ENCODE measurements around the gene P2RY8. TPM values are rescaled to one million over a fixed set of nuclear protein-coding genes. Genes with fewer than 3 reads are reported as not detected.

Gene P2RY8
- total and polyA plus RNA-seq, 10 of the 15 experiments (the other 5 are each of a cell fraction or from before 2014, with no cell fraction given) = 2.0 to 64.4 (median 36.5) TPM

DNA sequence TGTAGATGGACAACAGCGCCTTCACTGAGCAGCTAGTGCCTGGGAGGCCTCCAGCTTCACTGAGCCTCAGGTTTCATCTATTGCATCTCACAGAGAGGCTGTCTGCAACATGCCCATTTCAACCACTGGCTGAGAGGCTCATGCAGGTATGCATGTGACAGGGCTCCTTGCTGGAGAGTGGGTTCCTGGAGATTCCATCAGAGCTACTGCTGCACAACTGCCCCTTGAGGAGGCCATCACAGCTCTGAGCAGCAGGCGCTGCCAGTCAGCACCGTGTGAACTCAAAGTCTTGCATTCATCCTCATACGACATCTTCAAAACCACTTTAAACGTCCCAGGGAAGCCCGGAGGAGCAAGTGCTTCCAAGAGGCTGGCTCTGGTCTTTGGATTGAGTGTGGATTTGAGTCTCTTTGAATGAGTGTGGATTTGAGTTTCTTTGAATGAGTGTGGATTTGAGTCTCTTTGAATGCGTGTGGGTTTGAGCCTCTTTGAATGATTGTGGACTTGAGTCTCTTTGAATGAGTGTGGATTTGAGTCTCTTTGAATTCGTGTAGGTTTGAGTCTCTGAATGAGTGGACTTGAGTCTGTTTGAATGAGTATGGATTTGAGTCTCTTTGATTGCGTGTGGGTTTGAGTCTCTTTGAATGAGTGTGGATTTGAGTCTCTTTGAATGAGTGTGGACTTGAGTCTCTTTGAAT is 8.7 kb downstream of the P2RY8 start:
- no peak overlapping the region for H3K4me3 ChIP-seq
- RAD21 ChIA-PET (ENCODE audit: unreplicated experiment) = no interaction called here
- H3K36me3 ChIP-seq (ENCODE audit: control insufficient read depth in 2 of 2, insufficient read depth in 2 of 2, low read length in 1 of 2) = peaks cover 4 to 10% of the 10 kb centered on the region in 2 experiments
- TF ChIP-seq ZNF384 (IDR thresholded peaks at IDR 0.05; ENCODE audit: borderline replicate concordance, low read depth, low read length) = no peak
- no peak for TF ChIP-seq FOXM1 (IDR thresholded peaks at IDR 0.05; ENCODE audit: low read depth, low read length)
- no peak for TF ChIP-seq EGR1 (IDR thresholded peaks at IDR 0.05; ENCODE audit: borderline replicate concordance in 1 of 2, low read depth in 2 of 2, low read length in 2 of 2)
- TF ChIP-seq, protein P1, sequence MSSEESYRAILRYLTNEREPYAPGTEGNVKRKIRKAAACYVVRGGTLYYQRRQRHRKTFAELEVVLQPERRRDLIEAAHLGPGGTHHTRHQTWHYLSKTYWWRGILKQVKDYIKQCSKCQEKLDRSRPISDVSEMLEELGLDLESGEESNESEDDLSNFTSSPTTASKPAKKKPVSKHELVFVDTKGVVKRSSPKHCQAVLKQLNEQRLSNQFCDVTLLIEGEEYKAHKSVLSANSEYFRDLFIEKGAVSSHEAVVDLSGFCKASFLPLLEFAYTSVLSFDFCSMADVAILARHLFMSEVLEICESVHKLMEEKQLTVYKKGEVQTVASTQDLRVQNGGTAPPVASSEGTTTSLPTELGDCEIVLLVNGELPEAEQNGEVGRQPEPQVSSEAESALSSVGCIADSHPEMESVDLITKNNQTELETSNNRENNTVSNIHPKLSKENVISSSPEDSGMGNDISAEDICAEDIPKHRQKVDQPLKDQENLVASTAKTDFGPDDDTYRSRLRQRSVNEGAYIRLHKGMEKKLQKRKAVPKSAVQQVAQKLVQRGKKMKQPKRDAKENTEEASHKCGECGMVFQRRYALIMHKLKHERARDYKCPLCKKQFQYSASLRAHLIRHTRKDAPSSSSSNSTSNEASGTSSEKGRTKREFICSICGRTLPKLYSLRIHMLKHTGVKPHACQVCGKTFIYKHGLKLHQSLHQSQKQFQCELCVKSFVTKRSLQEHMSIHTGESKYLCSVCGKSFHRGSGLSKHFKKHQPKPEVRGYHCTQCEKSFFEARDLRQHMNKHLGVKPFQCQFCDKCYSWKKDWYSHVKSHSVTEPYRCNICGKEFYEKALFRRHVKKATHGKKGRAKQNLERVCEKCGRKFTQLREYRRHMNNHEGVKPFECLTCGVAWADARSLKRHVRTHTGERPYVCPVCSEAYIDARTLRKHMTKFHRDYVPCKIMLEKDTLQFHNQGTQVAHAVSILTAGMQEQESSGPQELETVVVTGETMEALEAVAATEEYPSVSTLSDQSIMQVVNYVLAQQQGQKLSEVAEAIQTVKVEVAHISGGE (CRISPR knock-in tag; IDR thresholded peaks at IDR 0.05) = no peak
- no peak for TF ChIP-seq CBX3 (IDR thresholded peaks at IDR 0.05; ENCODE audit: borderline replicate concordance, low read depth)
- TF ChIP-seq PAX5 (IDR thresholded peaks at IDR 0.05; ENCODE audit: borderline replicate concordance, low read depth, low read length) = peak; percentile 45; the same call in 1 of the 2 replicates
- TF ChIP-seq BCL11A (IDR thresholded peaks at IDR 0.05; ENCODE audit: low read depth, low read length) = peak; percentile 78
- no peak for TF ChIP-seq POLR2A (IDR thresholded peaks at IDR 0.05; ENCODE audit: low read depth, low read length)
- peak; percentile 92 for TF ChIP-seq JUNB (IDR thresholded peaks at IDR 0.05)
- TF ChIP-seq, protein P2, sequence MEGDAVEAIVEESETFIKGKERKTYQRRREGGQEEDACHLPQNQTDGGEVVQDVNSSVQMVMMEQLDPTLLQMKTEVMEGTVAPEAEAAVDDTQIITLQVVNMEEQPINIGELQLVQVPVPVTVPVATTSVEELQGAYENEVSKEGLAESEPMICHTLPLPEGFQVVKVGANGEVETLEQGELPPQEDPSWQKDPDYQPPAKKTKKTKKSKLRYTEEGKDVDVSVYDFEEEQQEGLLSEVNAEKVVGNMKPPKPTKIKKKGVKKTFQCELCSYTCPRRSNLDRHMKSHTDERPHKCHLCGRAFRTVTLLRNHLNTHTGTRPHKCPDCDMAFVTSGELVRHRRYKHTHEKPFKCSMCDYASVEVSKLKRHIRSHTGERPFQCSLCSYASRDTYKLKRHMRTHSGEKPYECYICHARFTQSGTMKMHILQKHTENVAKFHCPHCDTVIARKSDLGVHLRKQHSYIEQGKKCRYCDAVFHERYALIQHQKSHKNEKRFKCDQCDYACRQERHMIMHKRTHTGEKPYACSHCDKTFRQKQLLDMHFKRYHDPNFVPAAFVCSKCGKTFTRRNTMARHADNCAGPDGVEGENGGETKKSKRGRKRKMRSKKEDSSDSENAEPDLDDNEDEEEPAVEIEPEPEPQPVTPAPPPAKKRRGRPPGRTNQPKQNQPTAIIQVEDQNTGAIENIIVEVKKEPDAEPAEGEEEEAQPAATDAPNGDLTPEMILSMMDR (IDR thresholded peaks at IDR 0.05 in 2 of 3, conservative IDR thresholded peaks at IDR 0.05 in 1 of 3; ENCODE audit: control insufficient read depth in 2 of 3, extremely low read depth in 1 of 3, insufficient read depth in 1 of 3, low read depth in 3 of 3, low read length in 3 of 3) = no peak
- TF ChIP-seq RELA (IDR thresholded peaks at IDR 0.05; ENCODE audit: borderline replicate concordance, partially characterized antibody) = no peak
- TF ChIP-seq ETV6 (conservative IDR thresholded peaks at IDR 0.05 in 1 of 2, IDR thresholded peaks at IDR 0.05 in 1 of 2; ENCODE audit: borderline replicate concordance in 1 of 2, low read depth in 1 of 2) = no peak
- TF ChIP-seq RAD21 (IDR thresholded peaks at IDR 0.05; ENCODE audit: insufficient read depth, low read depth, low read length) = no peak
- TF ChIP-seq, protein P3, sequence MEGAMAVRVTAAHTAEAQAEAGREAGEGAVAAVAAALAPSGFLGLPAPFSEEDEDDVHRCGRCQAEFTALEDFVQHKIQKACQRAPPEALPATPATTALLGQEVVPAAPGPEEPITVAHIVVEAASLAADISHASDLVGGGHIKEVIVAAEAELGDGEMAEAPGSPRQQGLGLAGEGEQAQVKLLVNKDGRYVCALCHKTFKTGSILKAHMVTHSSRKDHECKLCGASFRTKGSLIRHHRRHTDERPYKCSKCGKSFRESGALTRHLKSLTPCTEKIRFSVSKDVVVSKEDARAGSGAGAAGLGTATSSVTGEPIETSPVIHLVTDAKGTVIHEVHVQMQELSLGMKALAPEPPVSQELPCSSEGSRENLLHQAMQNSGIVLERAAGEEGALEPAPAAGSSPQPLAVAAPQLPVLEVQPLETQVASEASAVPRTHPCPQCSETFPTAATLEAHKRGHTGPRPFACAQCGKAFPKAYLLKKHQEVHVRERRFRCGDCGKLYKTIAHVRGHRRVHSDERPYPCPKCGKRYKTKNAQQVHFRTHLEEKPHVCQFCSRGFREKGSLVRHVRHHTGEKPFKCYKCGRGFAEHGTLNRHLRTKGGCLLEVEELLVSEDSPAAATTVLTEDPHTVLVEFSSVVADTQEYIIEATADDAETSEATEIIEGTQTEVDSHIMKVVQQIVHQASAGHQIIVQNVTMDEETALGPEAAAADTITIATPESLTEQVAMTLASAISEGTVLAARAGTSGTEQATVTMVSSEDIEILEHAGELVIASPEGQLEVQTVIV (IDR thresholded peaks at IDR 0.05; ENCODE audit: borderline replicate concordance, partially characterized antibody) = no peak

More for the DNA sequence above, 8.7 kb downstream of the P2RY8 start:
- FAIRE-seq (no peak), DNase-seq (ENCODE audit: low read depth, low spot score) (no peak), ATAC-seq (peak; percentile 53)
- Histone ChIP-seq H2AFZ (ENCODE audit: control insufficient read depth, low read depth, low read length) (no peak overlapping the region), H3K27ac (ENCODE audit: control insufficient read depth, insufficient read depth) (no peak overlapping the region), H3K4me1 (ENCODE audit: control insufficient read depth, insufficient read depth, low read length) (peaks cover 23% of the 10 kb centered on the region), H3K9ac (ENCODE audit: control insufficient read depth, insufficient read depth, low read length) (no peak overlapping the region), H4K20me1 (ENCODE audit: control insufficient read depth, insufficient read depth) (no peaks in the 10 kb centered on the region), H3K27me3 (replicated peaks in 1 of 2; ENCODE audit: control insufficient read depth in 2 of 2, insufficient read depth in 2 of 2, low read length in 1 of 2) (no peaks in the 10 kb centered on the region), H3K79me2 (ENCODE audit: control insufficient read depth, insufficient read depth, low read length) (peaks cover 74% of the 10 kb centered on the region), H3K9me3 (replicated peaks; ENCODE audit: control insufficient read depth, insufficient read depth, low read length) (no peaks in the 10 kb centered on the region), H3K4me2 (ENCODE audit: control insufficient read depth, insufficient read depth) (peak overlapping the region; percentile 41)
- SMC1A ChIA-PET (ENCODE audit: uncharacterized antibody, unreplicated experiment) = no interaction called here
- BruUV-seq (replicated peaks) = TSS peak; percentile 20
- in situ Hi-C loops (cut with MboI) (no loop called here), intact Hi-C loops (cut with micrococcal nuclease; ENCODE audit: unreplicated experiment) (no loop called here)
- WGBS (ENCODE audit: insufficient coverage, insufficient replicate concordance, low lambda C conversion rate, missing lambda C conversion rate) = 17% methylated on average over 9 of the region's 9 CpGs
- POLR2A ChIA-PET = no interaction called here
- CTCF ChIA-PET = no interaction called here
